GM18505 (cell line): Measurements from ENCODE around the gene TIMM29.
A peak's percentile ranks its signal among the peaks of the same experiment; 100 is the strongest.
"Not testable (repeated sequence)": the region's sequence is repeated elsewhere in the genome, so short reads cannot be mapped to it uniquely, and the experiment has no call there.

Experiments used
- ATAC-seq: cut with Tn5 transposase; IDR thresholded peaks from one replicate; pipeline ENCODE4 v1.9.1; 2021; ENCODE audit not compliant: unreplicated experiment
- POLR2A ChIP-seq: IDR thresholded peaks from 4 replicates; pipeline ENCODE4 v1.6.1; 2011; ENCODE audit warnings: borderline replicate concordance; ENCODE audit not compliant: insufficient read depth, insufficient read length; ENCODE audit errors: extremely low read depth

TIMM29 gene

DNA sequence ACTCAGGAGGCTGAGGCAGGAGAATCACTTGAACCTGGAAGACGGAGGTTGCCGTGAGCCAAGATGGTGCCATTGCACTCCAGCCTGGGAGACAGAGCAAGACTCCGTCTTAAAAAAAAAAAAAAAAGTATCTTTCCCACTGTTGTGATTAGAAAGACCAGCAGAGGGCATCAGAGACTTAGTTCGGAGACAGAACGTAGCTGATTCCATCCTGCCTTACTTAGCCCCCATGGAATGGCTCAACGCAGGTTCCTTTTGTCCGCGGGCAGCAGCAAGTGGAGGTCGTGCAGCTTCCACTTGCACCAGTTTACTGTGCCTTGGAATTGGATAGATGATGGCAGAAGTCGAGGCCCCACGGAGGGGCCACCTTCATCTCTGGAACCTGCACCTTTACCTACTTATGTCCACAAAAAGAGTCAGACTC lies 8.1 kb downstream of the TIMM29 start:
- no peak for TF ChIP-seq POLR2A
- ATAC-seq: no peak

DNA sequence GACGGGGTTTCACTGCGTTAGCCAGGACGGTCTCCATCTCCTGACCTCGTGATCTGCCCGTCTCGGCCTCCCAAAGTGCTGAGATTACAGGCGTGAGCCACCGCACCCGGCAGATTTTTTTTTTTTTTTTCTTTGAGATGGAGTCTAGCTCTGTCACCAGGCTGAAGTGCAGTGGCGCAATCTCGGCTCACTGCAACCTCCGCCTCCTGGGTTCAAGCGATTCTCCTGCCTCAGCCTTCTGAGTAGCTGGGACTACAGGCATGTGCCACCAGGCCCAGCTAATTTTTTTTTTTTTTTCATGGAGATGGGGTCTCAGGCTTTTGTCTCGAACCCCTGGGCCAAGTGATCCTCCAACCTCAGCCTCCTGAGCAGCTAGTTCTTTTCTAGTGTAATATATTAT lies 13.0 kb downstream of the TIMM29 start:
- not testable (repeated sequence) for ATAC-seq

DNA sequence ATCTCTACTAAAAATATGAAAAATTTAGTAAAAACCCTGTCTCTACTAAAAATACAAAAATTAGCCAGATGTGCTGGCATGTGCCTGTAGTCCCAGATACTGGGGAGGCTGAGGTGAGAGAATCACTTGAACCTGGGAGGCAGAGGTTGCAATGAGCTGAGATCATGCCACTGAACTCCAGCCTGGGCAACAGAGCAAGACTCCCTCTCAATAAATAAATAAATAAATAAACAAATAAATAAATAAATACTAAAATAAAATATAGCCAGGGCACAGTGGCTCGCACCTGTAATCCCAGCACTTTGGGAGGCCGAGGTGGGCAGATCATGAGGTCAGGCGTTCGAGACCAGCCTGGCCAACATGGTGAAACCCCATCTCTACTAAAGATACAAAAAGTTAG lies 14.8 kb downstream of the TIMM29 start:
- ATAC-seq: not testable (repeated sequence)

DNA sequence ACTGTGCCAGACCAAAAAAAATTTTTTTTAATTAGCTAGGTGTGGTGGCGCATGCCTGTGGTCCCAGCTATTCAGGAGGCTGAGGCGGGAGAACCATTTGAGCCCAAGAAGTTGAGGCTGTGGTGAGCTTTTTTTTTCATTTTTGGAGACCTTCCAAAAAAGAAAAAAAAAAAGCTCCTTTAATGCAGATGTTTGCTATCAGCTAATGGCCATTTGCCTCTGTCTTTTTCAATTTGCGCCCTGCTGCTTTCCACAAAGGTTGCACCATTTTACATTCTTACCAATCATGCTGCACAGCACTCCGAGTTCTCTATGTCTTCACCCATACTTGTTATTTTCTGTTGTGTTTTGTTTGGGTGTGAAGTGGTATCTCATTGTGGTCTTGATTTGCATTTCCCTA lies 16.7 kb downstream of the TIMM29 start:
- TF ChIP-seq POLR2A: no peak
- no peak for ATAC-seq

DNA sequence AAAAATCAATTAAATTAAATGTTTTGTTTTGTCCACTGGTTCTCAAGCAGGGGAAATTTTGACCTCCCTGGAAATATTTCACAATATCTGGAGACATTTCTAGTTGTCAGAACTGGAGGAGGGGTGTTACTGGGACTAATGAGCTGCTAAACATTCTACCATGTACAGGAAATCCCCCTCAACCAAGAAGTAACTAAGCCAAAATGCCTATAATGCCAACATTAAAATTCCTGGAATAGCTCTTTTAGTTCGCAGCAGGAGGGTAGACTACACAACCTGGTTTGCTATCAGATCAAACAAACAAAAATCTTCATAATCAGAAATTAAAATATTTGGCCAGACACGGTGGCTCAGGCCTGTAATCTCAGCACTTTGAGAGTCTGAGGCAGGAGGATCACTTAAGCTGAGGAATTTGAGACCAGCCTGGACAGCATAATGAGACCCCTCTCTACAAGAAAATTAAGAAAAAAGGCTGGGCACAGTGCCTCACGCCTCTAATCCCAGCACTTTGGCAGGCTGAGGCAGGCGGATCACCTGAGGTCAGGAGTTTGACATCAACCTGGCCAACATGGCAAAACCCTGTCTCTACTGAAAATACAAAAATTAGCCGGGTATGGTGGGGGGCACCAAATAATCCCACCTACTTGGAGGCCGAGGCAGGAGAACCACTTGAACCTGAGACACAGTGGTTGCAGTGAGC lies 18.5 kb downstream of the TIMM29 start:
- TF ChIP-seq POLR2A: no peak
- no peak for ATAC-seq

DNA sequence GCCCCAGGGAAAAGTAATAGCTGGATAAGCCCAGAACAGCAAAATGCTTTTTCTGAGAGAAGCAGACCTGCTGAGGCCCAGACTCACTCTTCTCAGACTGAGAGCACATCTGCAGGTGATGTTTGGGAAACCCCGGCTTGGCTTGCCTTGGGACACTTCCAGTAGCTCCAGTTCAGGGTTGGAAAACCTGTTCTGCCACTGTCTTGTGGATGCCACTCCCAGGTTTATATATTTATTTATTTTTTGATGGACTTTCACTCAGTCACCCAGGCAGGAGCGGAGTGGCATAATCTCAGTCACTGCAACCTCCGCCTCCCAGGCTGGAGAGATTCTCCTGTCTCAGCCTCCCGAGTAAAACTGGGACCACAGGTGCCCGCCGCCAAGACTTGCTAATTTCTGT lies 24.2 kb downstream of the TIMM29 start:
- TF ChIP-seq POLR2A: no peak
- no peak for ATAC-seq

DNA sequence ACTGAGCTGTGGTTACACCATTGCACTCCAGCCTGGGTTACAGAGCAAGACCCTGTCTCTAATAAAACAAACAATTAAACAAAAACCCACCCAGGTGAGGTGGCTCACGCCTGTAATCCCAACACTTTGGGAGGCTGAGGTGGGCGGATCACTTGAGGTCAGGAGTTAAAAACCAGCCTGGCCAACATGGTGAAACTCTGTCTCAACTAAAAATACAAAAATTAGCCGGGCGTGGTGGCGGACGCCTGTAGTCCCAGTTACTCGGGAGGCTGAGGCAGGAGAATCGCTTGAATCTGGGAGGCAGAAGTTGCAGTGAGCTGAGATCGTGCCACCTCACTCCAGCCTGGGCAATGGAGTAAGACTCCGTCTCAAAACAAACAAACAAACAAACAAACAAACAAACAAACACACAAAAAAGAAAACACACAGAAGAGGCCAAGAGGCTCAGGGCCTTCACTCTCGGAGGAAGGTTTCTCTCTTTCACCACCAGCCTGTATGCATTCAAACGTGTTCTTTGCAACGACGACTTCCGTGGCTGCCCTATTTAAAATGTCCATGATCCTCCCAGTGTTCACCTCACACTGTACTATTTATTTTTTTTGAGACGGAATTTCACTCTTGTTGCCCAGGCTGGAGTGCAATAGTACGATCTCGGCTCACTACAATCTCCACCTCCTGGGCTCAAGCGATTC lies 30.8 kb downstream of the TIMM29 start:
- not testable (repeated sequence) for ATAC-seq

DNA sequence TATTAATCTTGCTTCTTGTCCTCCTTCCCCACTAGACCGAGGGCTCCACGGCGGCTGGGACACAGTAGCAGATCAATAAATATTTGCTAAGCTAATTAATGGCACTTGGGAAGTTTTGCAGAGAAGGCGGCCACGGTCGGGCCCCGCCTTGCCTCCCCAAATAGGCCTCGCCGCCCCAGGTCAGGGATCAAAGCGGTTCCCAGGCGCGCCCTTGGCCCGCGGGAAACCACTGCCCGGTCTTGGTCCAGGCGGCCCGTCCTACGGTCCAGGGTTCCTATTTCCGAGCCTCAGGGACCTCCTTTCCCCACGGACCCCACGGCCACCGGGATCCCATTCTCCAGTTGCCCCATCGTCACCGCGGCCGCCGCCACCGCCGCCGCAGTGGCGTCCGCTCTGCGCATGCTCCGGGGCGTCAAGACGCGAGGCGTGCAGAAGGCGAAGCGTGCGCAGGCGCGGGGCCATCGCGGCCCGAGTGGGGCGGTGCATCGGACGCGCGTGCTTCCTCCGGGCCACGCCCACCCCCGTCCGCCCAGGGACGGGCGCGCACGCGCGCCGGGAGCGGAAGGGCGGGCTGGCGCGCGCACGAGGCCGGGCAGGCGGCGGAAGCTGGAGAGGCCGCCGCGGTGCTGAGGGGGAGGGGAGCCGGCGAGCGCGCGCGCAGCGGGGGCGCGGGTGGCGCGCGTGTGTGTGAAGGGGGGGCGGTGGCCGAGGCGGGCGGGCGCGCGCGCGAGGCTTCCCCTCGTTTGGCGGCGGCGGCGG lies 31.9 kb downstream of the TIMM29 start, which contains the start of gene SMARCA4:
Gene SMARCA4, plus strand, starts transcription at position 717 of the 759 bp plus-strand sequence. CDS start 23,122 bp downstream, outside the sequence.
- peak; percentile 78 for ATAC-seq
- peak; percentile 94 for TF ChIP-seq POLR2A

DNA sequence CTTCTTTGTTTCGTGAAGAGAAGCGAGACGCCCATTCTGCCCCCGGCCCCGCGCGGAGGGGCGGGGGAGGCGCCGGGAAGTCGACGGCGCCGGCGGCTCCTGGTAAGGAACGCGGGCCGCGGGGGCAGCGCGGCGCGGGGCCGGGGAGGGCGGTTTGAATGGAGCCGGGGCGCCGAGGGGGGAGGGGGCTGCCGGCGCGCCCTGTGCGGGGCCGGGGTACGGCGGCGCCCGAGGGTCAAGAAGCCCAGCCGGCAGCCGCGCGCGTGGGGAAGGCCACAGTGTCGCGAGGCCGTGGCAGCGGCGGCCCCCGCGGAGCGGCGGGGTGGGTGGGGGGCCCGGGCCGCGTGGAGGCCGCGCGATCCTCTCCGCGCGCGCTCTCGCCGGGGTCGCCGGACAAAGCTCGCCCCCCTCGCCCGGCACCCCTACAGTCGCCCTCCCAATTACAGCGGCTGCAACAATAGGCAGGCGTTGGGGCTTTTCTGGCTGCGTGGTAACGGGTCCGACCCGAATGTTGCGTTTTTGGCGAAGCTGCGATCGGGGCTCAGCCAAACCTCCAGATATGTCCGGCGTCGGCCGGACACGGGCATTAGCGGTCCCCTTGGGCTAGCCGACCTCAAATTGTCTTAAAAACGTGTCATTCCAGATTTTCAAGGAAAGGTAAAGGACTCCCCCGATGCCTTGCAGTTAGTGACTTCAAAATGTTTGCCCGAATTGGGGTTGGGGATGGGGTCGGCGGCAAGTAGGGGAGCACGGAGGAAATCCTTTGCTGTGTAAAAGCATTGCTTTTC lies 32.7 kb downstream of the TIMM29 start:
- no peak for TF ChIP-seq POLR2A
- peak; percentile 43 for ATAC-seq

DNA sequence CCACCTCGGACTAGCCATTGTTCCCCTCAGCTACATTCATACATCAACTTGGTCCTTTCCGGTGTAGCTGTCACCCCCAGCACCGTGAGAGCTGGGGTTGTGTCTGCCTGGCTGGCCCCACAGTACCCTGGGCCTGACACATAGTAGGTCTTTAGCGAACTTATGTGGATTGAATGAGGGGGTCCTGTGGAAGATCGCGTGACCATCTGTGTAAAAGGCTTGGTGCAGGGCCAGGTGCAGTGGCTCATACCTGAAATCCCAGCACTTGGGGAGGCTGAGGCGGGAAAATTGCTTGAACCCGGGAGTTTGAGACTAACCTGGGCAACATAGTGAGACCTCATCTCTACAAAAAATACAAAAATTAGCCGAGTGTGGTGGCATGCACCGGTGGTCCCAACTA lies 34.3 kb downstream of the TIMM29 start:
- no peak for ATAC-seq
- no peak for TF ChIP-seq POLR2A

DNA sequence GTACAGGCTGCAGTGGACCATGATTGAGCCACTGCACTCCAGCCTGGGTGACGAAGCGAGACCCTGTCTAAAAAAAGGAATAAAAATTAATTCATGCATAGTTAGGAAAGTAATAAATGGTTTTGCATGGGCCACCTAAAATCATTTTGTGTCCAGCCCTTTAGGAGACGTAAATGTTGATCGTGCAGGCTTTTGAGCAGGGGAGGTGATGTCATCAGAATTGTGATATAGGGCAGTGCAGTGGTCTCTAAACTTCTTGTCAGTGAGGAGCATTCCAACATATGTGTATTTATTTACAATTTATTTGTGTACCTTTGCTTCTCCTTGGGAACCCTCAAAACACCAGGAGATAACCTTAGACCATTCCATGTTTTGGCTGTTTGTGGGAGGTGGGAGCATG lies 35.3 kb downstream of the TIMM29 start:
- no peak for ATAC-seq

DNA sequence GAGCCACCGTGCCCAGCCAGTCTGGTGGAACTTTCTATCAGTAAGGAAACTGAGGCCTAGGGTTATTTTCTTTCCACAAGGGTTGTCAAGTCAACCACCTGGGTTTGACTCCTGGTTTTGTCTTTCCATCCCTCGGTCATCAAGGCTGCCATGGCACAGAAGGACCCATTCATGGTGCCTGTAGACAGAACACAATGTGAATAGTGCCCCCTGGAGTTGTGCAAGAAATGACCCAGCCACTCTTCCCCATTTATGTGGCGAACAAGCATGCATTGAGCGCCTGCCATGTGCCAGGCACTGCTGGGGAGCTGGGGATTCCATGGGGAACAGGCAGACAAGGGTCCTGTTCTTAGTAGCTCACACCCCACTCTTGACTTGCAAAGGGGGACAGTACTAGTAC lies 36.3 kb downstream of the TIMM29 start:
- ATAC-seq: no peak
- no peak for TF ChIP-seq POLR2A

More for the DNA sequence above, 35.3 kb downstream of the TIMM29 start:
- no peak for TF ChIP-seq POLR2A

DNA sequence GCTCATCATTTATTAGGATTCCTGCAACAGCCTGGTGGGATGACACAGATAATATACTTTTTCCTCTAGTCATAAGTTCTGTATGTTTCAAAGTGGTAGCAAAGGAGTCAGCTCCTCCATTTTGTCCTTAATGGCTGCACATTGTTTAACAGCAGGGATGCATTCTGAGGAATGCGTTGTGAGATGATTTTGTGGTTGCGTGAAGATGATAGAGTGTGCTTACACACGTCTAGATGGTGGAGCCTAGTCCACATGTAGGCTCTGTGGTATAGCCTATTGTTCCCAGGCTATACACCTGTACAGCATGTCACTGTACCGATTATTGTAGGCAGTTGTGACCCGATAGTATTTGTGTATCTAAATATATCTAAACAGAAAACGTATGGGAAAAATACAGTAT lies 36.8 kb downstream of the TIMM29 start:
- no peak for TF ChIP-seq POLR2A
- no peak for ATAC-seq
